ENCODE data around the gene ABCC10. TPM values are rescaled to one million over a fixed set of nuclear protein-coding genes. Genes with fewer than 3 reads are reported as not detected.
"Not testable (repeated sequence)": the region's sequence is repeated elsewhere in the genome, so short reads cannot be mapped to it uniquely, and the experiment has no call there.

Gene ABCC10
- total and polyA plus RNA-seq, 4 donors = 1.4 to 35.1 (median 25.0) TPM

GRCh38 chr6:43401730-43402129 is 25.6 kb upstream of the ABCC10 start:
- DNase-seq (no peak), ATAC-seq (ENCODE audit: low FRiP score) (no peak)
- intact Hi-C loops (cut with DNase I) = no loop called here
- WGBS, 2 donors = 83 to 90% methylated on average over 3 of the region's 3 CpGs
- Histone ChIP-seq H3K27me3 (ENCODE audit: control insufficient read depth in 1 of 2, insufficient read depth in 2 of 2, low read length in 1 of 2) (no peaks in the 10 kb centered on the region), H3K27ac (ENCODE audit: low read depth in 1 of 2, low read length in 2 of 2) (no peak overlapping the region), H3K4me1 (ENCODE audit: control insufficient read depth in 1 of 2, insufficient read depth in 2 of 2, low read length in 2 of 2) (no peaks in the 10 kb centered on the region), H3K36me3 (ENCODE audit: control insufficient read depth in 1 of 2, insufficient read depth in 2 of 2, low read length in 1 of 2) (no peaks in the 10 kb centered on the region), H3K4me3 (ENCODE audit: low read length in 2 of 2) (no peak overlapping the region), H3K9me3 (ENCODE audit: control insufficient read depth, low read length) (peaks cover 1% of the 10 kb centered on the region)

DNA sequence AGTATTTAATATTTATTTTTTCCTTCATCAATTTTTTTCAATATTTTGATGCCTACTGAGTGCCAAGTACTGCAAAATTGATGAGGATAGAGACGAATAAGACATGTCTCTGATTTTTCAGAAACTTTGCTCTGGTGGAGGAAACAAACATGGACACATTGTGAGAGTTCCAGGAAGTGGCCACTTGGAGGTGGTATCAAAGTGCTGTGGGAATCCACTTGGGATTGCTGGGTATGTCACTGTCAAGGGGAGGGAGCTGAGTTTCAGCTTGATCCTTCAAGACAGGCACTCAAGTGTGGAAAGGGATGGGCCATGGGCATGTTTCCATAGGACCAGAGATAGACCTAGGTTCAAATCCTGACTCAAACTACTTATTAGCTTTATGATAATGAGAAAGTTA is 24.5 kb upstream of the ABCC10 start:
- no peak for ATAC-seq (ENCODE audit: low FRiP score)
- no peaks in the 10 kb centered on the region for H3K36me3 ChIP-seq (ENCODE audit: control insufficient read depth in 1 of 2, insufficient read depth in 2 of 2, low read length in 1 of 2)
- no peak overlapping the region for H3K27ac ChIP-seq (ENCODE audit: low read depth in 1 of 2, low read length in 2 of 2)
- H3K9me3 ChIP-seq (ENCODE audit: control insufficient read depth, low read length) = peaks cover 1% of the 10 kb centered on the region
- H3K4me3 ChIP-seq (ENCODE audit: low read length in 2 of 2) = no peak overlapping the region
- DNase-seq = no peak
- H3K27me3 ChIP-seq (ENCODE audit: control insufficient read depth in 1 of 2, insufficient read depth in 2 of 2, low read length in 1 of 2) = no peaks in the 10 kb centered on the region
- no peaks in the 10 kb centered on the region for H3K4me1 ChIP-seq (ENCODE audit: control insufficient read depth in 1 of 2, insufficient read depth in 2 of 2, low read length in 2 of 2)
- intact Hi-C loops (cut with DNase I) = no loop called here
- 69 to 79% methylated on average over 1 of the region's 1 CpG for WGBS, 2 donors

- WGBS, 2 donors = 38 to 56% methylated on average over 3 of the region's 3 CpGs
- Histone ChIP-seq H3K27me3 (ENCODE audit: control insufficient read depth in 1 of 2, insufficient read depth in 2 of 2, low read length in 1 of 2) (no peaks in the 10 kb centered on the region), H3K27ac (ENCODE audit: low read depth in 1 of 2, low read length in 2 of 2) (no peak overlapping the region), H3K9me3 (ENCODE audit: control insufficient read depth, low read length) (peaks cover 1% of the 10 kb centered on the region), H3K36me3 (ENCODE audit: control insufficient read depth in 1 of 2, insufficient read depth in 2 of 2, low read length in 1 of 2) (no peaks in the 10 kb centered on the region), H3K4me1 (ENCODE audit: control insufficient read depth in 1 of 2, insufficient read depth in 2 of 2, low read length in 2 of 2) (no peaks in the 10 kb centered on the region), H3K4me3 (ENCODE audit: low read length in 2 of 2) (no peak overlapping the region)
- ATAC-seq (ENCODE audit: low FRiP score) = no peak
- DNase-seq = no peak
- intact Hi-C loops (cut with DNase I) = no loop called here
Measured at GRCh38 chr6:43405354-43405753, 22.0 kb upstream of the ABCC10 start.

DNA sequence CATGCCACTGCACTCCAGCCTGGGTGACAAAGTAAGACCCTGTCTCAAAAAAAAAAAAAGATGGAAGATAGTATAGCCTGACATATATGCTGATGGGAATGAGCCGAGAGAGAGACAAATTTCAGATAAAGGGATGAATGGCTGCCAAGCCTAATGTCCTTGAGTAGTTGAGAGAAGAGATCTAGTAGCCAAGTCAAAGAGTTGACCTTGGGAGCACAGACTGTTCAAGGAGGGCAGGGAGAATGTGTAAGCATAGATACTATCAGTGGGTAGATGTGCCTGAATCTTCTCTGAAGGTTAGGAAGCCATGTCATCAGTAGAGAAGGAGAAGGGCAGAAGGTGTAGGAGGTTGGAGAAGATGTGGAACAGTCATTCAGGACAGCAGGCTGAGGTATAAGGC is 20.0 kb upstream of the ABCC10 start:
- no peak overlapping the region for H3K27ac ChIP-seq (ENCODE audit: low read depth in 1 of 2, low read length in 2 of 2)
- peaks cover 1% of the 10 kb centered on the region for H3K9me3 ChIP-seq (ENCODE audit: control insufficient read depth, low read length)
- H3K4me1 ChIP-seq (ENCODE audit: control insufficient read depth in 1 of 2, insufficient read depth in 2 of 2, low read length in 2 of 2) = no peaks in the 10 kb centered on the region
- H3K4me3 ChIP-seq (ENCODE audit: low read length in 2 of 2) = no peak overlapping the region
- WGBS, 2 donors = 74 to 75% methylated on average over 1 of the region's 1 CpG
- no peaks in the 10 kb centered on the region for H3K36me3 ChIP-seq (ENCODE audit: control insufficient read depth in 1 of 2, insufficient read depth in 2 of 2, low read length in 1 of 2)
- no peak for ATAC-seq (ENCODE audit: low FRiP score)
- DNase-seq = no peak
- H3K27me3 ChIP-seq (ENCODE audit: control insufficient read depth in 1 of 2, insufficient read depth in 2 of 2, low read length in 1 of 2) = no peaks in the 10 kb centered on the region
- intact Hi-C loops (cut with DNase I) = no loop called here

DNA sequence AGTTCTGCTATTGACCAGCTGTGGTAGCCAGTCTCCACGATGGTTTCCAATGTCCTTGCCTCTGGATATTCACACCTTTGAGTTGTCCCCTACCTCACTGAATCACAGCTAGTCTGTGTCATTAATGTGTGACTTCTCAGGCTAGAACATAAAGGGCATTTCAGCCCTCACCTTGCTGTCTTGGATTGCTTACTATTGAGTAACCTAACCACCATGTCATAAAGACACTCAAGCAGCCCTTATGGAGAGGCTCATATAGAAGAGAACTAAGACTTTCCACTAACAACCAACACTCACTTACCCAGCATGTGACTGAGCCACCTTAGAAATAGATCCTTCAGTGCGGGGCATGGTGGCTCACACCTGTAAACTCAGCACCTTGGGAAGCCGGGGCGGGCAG is 19.1 kb upstream of the ABCC10 start:
- 91 to 95% methylated on average over 4 of the region's 4 CpGs for WGBS, 2 donors

GRCh38 chr6:43410776-43411175 is 16.6 kb upstream of the ABCC10 start:
- H3K4me1 ChIP-seq (ENCODE audit: control insufficient read depth in 1 of 2, insufficient read depth in 2 of 2, low read length in 2 of 2); H3K27ac ChIP-seq (ENCODE audit: low read depth in 1 of 2, low read length in 2 of 2); H3K36me3 ChIP-seq (ENCODE audit: control insufficient read depth in 1 of 2, insufficient read depth in 2 of 2, low read length in 1 of 2); H3K9me3 ChIP-seq (ENCODE audit: control insufficient read depth, low read length); DNase-seq; H3K4me3 ChIP-seq (ENCODE audit: low read length in 2 of 2); ATAC-seq (ENCODE audit: low FRiP score); intact Hi-C loops (cut with DNase I); H3K27me3 ChIP-seq (ENCODE audit: control insufficient read depth in 1 of 2, insufficient read depth in 2 of 2, low read length in 1 of 2): not testable (repeated sequence)
- 79 to 95% methylated on average over 1 of the region's 1 CpG for WGBS, 2 donors

More for the DNA sequence above, 19.1 kb upstream of the ABCC10 start:
- ATAC-seq (ENCODE audit: low FRiP score) (no peak), DNase-seq (no peak)
- Histone ChIP-seq H3K4me1 (ENCODE audit: control insufficient read depth in 1 of 2, insufficient read depth in 2 of 2, low read length in 2 of 2) (no peaks in the 10 kb centered on the region), H3K4me3 (ENCODE audit: low read length in 2 of 2) (no peak overlapping the region), H3K27me3 (ENCODE audit: control insufficient read depth in 1 of 2, insufficient read depth in 2 of 2, low read length in 1 of 2) (no peaks in the 10 kb centered on the region), H3K36me3 (ENCODE audit: control insufficient read depth in 1 of 2, insufficient read depth in 2 of 2, low read length in 1 of 2) (no peaks in the 10 kb centered on the region), H3K27ac (ENCODE audit: low read depth in 1 of 2, low read length in 2 of 2) (no peak overlapping the region), H3K9me3 (ENCODE audit: control insufficient read depth, low read length) (peaks cover 1% of the 10 kb centered on the region)
- intact Hi-C loops (cut with DNase I) = no loop called here

DNA sequence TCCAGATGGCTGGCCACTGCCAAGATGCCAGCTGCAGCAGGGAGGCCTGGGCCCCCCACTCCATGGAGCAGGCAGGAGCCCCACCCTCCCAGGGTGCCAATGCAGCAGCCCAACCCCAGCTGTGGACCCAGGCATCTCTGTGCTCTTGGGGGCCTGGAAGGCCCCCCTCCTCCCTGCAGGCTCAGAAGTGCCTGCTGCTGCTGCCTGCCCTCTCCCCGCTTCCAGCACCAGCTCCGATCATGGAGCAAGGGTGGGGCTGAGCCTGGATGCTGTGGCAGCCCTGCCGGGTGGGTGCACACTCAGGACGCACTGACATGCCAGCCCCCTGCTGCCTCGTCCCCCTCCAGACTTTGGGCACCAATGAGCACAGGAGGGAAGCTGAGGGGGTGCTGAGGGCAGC is 14.8 kb upstream of the ABCC10 start:
- Histone ChIP-seq H3K36me3 (ENCODE audit: control insufficient read depth in 1 of 2, insufficient read depth in 2 of 2, low read length in 1 of 2) (no peaks in the 10 kb centered on the region), H3K27me3 (ENCODE audit: control insufficient read depth in 1 of 2, insufficient read depth in 2 of 2, low read length in 1 of 2) (no peaks in the 10 kb centered on the region), H3K9me3 (ENCODE audit: control insufficient read depth, low read length) (no peaks in the 10 kb centered on the region), H3K4me1 (ENCODE audit: control insufficient read depth in 1 of 2, insufficient read depth in 2 of 2, low read length in 2 of 2) (no peaks in the 10 kb centered on the region), H3K4me3 (ENCODE audit: low read length in 2 of 2) (no peak overlapping the region), H3K27ac (ENCODE audit: low read depth in 1 of 2, low read length in 2 of 2) (no peak overlapping the region)
- ATAC-seq (ENCODE audit: low FRiP score) (no peak), DNase-seq (no peak)
- intact Hi-C loops (cut with DNase I) = no loop called here
- WGBS, 2 donors = 69 to 75% methylated on average over 5 of the region's 5 CpGs

DNA sequence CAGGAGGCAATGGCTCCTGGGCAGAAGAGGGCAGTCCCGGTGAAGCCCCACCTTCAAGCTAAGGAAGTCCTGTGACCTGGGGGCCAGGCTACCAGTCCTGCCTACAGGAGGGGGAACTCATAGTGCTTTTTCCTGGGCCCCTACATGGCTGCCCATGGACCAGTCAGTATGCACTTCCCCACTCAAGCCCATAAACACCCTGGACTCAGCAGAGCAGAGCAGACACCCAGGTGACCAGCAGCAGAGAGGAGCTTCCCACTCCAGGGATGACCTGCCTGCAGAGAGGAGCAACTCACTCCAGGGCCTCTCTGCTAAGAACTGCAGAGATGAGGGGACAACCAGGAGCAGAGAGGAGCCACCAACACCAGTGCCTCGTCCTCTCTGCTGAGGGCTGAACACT is 14.3 kb upstream of the ABCC10 start:
- no peaks in the 10 kb centered on the region for H3K36me3 ChIP-seq (ENCODE audit: control insufficient read depth in 1 of 2, insufficient read depth in 2 of 2, low read length in 1 of 2)
- DNase-seq (no peak), ATAC-seq (ENCODE audit: low FRiP score) (no peak)
- H3K4me1 ChIP-seq (ENCODE audit: control insufficient read depth in 1 of 2, insufficient read depth in 2 of 2, low read length in 2 of 2) = no peaks in the 10 kb centered on the region
- no peak overlapping the region for H3K27ac ChIP-seq (ENCODE audit: low read depth in 1 of 2, low read length in 2 of 2)
- intact Hi-C loops (cut with DNase I) = no loop called here
- H3K4me3 ChIP-seq (ENCODE audit: low read length in 2 of 2) = no peak overlapping the region
- H3K9me3 ChIP-seq (ENCODE audit: control insufficient read depth, low read length) = no peaks in the 10 kb centered on the region
- H3K27me3 ChIP-seq (ENCODE audit: control insufficient read depth in 1 of 2, insufficient read depth in 2 of 2, low read length in 1 of 2) = no peaks in the 10 kb centered on the region
- WGBS, 2 donors = 89 to 95% methylated on average over 2 of the region's 2 CpGs

DNA sequence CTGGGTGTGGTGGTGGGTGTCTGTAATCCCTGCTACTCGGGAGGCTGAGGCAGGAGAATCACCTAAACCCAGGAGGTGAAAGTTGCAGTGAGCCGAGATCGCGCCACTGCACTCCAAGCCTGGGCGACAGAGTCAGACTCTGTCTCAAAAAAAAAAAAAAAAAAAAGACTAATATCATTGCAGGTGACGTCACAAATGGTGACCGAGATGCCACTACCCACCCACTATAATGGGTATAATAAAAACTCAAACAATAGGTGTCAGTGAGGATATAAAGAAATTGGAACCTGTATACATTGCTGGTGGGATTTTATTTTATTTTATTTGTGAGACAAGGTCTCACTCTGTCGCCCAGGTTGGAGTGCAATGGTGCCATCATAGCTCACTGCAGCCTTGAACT is 12.1 kb upstream of the ABCC10 start:
- H3K27me3 ChIP-seq (ENCODE audit: control insufficient read depth in 1 of 2, insufficient read depth in 2 of 2, low read length in 1 of 2); ATAC-seq (ENCODE audit: low FRiP score); H3K27ac ChIP-seq (ENCODE audit: low read depth in 1 of 2, low read length in 2 of 2); H3K4me3 ChIP-seq (ENCODE audit: low read length in 2 of 2); H3K4me1 ChIP-seq (ENCODE audit: control insufficient read depth in 1 of 2, insufficient read depth in 2 of 2, low read length in 2 of 2); H3K9me3 ChIP-seq (ENCODE audit: control insufficient read depth, low read length); intact Hi-C loops (cut with DNase I); H3K36me3 ChIP-seq (ENCODE audit: control insufficient read depth in 1 of 2, insufficient read depth in 2 of 2, low read length in 1 of 2); DNase-seq: not testable (repeated sequence)
- 89 to 95% methylated on average over 8 of the region's 8 CpGs for WGBS, 2 donors

Data from aorta (tissue), 5 donors.